Panc1 (cell line): ENCODE data around the gene ARMC3. TPM values are rescaled to one million over a fixed set of nuclear protein-coding genes. Genes with fewer than 3 reads are reported as not detected.

ENCODE experiments used
- ATAC-seq: fragments of 200-7000 bp; cut with Tn5 transposase; 2 replicates; pipeline ENCODE4 v1.9.1; 2020; ENCODE audit warnings: mild to moderate bottlenecking, moderate library complexity
- BruUV-seq: library from RNA; stranded (reverse); fragments of 400-500 nt; replicated peaks from 2 replicates; lab custom pipeline; 2021; lab: Mats Ljungman, UMichigan
- CTCF ChIA-PET: fragments of 300-600 bp; sonication (Branson Sonifier 250); formaldehyde crosslinking; loops from one replicate; lab custom pipeline; 2022; ENCODE audit warnings: antibody characterized with exemption; lab: Charles Lee
- POLR2A ChIA-PET: fragments of 300-600 bp; sonication (Branson Sonifier 250); formaldehyde crosslinking; loops from one replicate; lab custom pipeline; 2022; ENCODE audit warnings: antibody characterized with exemption; lab: Charles Lee
- DNase-seq: peaks from one replicate; pipeline ENCODE4 v3.0.0-alpha.2; 2010; ENCODE audit warnings: low read depth, low spot score
- H3K27ac ChIP-seq: 2 replicates; pipeline ENCODE4 v1.5.1; 2011; ENCODE audit warnings: mild to moderate bottlenecking, low read length, inconsistent platforms
- H3K27me3 ChIP-seq: fragments of 200-500 bp; sonication (Bioruptor generic); 2 replicates; pipeline ENCODE4 v1.6.0; 2014; ENCODE audit warnings: low read length, inconsistent platforms; ENCODE audit not compliant: control insufficient read depth, insufficient read depth
- H3K36me3 ChIP-seq: fragments of 200-500 bp; sonication (Bioruptor generic); 2 replicates; pipeline ENCODE4 v1.5.1; 2014; ENCODE audit warnings: inconsistent platforms, mild to moderate bottlenecking, low read length, moderate library complexity; ENCODE audit not compliant: control insufficient read depth, insufficient read depth
- H3K4me1 ChIP-seq: 2 replicates; pipeline ENCODE4 v1.5.1; 2011; ENCODE audit warnings: inconsistent platforms, mild to moderate bottlenecking, low read length, moderate library complexity; ENCODE audit not compliant: control insufficient read depth, insufficient read depth
- H3K4me3 ChIP-seq, 2 experiments: 2 replicates each; pipeline ENCODE4 v1.5.1; 2011 to 2012; ENCODE audit warnings: low read depth in 2 of 2, low read length in 2 of 2, mild to moderate bottlenecking in 2 of 2, inconsistent platforms in 1 of 2, moderate library complexity in 1 of 2
- H3K9me3 ChIP-seq: fragments of 200-500 bp; sonication (Bioruptor generic); 2 replicates; pipeline ENCODE4 v1.5.1; 2014; ENCODE audit warnings: low read depth, mild to moderate bottlenecking, inconsistent platforms, low read length, moderate library complexity; ENCODE audit not compliant: control insufficient read depth, insufficient read depth
- POLR2AphosphoS5 ChIP-seq: IDR thresholded peaks from 2 replicates; pipeline ENCODE4 v1.6.1; 2012; ENCODE audit warnings: mild to moderate bottlenecking, low read depth, low read length, moderate library complexity
- SIN3A ChIP-seq: IDR thresholded peaks from 2 replicates; pipeline ENCODE4 v1.6.1; 2012; ENCODE audit warnings: low read depth, mild to moderate bottlenecking, low read length, moderate library complexity, borderline replicate concordance; ENCODE audit not compliant: insufficient read depth
- TCF7L2 ChIP-seq: IDR thresholded peaks from 2 replicates; pipeline ENCODE4 v1.6.1; 2011; ENCODE audit warnings: mild to moderate bottlenecking, low read depth, low read length, inconsistent platforms
- in situ Hi-C: cut with HindIII; loops from 2 replicates; pipeline ENCODE4 v1.10.0; 2016; ENCODE audit warnings: low sequenced_read_pairs, low pct_unique_long_range_greater_than_20kb
- intact Hi-C: fragments of 100-400 bp; cut with micrococcal nuclease; formaldehyde crosslinking; loops from one replicate; pipeline ENCODE4 v1.10.0; 2022; ENCODE audit not compliant: unreplicated experiment
- total RNA-seq: library from RNA; stranded (reverse); gene quantifications from one replicate; pipeline ENCODE4 v1.2.1, GENCODE V29; 2021; ENCODE audit not compliant: unreplicated experiment
- TF ChIP-seq, protein P1 (sequence below), 2 experiments: IDR thresholded peaks; 2 replicates each; pipeline ENCODE4 v1.6.1; 2011 to 2012; ENCODE audit warnings: low read depth in 2 of 2, control low read depth in 1 of 2, low read length in 1 of 2, mild to moderate bottlenecking in 1 of 2, moderate library complexity in 1 of 2; ENCODE audit not compliant: insufficient read depth in 1 of 2
- TF ChIP-seq, protein P2 (sequence below): fragments of 450-650 bp; IDR thresholded peaks from 2 replicates; pipeline ENCODE4 v1.5.1; 2017; ENCODE audit warnings: mild to moderate bottlenecking

ARMC3 gene
- total RNA-seq, 1 experiment from 2014 or later, result 1.0 TPM

DNA sequence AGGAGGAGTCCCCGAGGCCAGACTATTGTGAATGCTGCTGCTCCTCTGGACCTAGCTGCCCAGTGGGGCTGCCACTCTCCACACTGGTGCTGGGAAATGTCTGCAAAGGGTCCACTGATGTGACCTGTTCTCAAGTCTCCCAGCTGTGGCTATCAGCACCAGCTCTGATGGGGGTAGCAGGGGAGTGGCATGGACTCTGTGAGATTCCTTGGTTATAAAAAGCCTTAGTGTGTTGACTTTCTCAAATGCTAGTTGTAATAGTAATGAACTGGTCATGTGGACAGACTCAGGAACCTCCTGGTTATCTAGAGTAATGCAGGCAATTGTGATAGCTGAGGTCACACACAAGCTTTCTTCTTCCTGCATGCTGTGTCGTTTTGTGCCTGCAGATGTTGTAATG is 34.1 kb upstream of the ARMC3 start:
- BruUV-seq, result no TSS peak
- Histone ChIP-seq H3K4me3 (no peak overlapping the region), H3K27ac (no peak overlapping the region), H3K27me3 (no peaks in the 10 kb centered on the region), H3K4me1 (no peaks in the 10 kb centered on the region), H3K36me3 (no peaks in the 10 kb centered on the region), H3K9me3 (no peaks in the 10 kb centered on the region)
- CTCF ChIA-PET, result no interaction called here
- TF ChIP-seq POLR2AphosphoS5, result no peak
- no peak for TF ChIP-seq SIN3A
- TF ChIP-seq TCF7L2, result no peak
- TF ChIP-seq, protein P1, sequence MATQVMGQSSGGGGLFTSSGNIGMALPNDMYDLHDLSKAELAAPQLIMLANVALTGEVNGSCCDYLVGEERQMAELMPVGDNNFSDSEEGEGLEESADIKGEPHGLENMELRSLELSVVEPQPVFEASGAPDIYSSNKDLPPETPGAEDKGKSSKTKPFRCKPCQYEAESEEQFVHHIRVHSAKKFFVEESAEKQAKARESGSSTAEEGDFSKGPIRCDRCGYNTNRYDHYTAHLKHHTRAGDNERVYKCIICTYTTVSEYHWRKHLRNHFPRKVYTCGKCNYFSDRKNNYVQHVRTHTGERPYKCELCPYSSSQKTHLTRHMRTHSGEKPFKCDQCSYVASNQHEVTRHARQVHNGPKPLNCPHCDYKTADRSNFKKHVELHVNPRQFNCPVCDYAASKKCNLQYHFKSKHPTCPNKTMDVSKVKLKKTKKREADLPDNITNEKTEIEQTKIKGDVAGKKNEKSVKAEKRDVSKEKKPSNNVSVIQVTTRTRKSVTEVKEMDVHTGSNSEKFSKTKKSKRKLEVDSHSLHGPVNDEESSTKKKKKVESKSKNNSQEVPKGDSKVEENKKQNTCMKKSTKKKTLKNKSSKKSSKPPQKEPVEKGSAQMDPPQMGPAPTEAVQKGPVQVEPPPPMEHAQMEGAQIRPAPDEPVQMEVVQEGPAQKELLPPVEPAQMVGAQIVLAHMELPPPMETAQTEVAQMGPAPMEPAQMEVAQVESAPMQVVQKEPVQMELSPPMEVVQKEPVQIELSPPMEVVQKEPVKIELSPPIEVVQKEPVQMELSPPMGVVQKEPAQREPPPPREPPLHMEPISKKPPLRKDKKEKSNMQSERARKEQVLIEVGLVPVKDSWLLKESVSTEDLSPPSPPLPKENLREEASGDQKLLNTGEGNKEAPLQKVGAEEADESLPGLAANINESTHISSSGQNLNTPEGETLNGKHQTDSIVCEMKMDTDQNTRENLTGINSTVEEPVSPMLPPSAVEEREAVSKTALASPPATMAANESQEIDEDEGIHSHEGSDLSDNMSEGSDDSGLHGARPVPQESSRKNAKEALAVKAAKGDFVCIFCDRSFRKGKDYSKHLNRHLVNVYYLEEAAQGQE (IDR thresholded peaks at IDR 0.05; ENCODE audit: insufficient read depth in 1 of 2, low read depth in 2 of 2, low read length in 1 of 2), result no peak
- TF ChIP-seq, protein P2, sequence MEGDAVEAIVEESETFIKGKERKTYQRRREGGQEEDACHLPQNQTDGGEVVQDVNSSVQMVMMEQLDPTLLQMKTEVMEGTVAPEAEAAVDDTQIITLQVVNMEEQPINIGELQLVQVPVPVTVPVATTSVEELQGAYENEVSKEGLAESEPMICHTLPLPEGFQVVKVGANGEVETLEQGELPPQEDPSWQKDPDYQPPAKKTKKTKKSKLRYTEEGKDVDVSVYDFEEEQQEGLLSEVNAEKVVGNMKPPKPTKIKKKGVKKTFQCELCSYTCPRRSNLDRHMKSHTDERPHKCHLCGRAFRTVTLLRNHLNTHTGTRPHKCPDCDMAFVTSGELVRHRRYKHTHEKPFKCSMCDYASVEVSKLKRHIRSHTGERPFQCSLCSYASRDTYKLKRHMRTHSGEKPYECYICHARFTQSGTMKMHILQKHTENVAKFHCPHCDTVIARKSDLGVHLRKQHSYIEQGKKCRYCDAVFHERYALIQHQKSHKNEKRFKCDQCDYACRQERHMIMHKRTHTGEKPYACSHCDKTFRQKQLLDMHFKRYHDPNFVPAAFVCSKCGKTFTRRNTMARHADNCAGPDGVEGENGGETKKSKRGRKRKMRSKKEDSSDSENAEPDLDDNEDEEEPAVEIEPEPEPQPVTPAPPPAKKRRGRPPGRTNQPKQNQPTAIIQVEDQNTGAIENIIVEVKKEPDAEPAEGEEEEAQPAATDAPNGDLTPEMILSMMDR, result no peak
- ATAC-seq (no peak), DNase-seq (no peak)
- POLR2A ChIA-PET, result no interaction called here
- in situ Hi-C loops (no loop called here), intact Hi-C loops (no loop called here)

GRCh38 chr10:22894714-22895113 is 33.1 kb upstream of the ARMC3 start:
- ChIA-PET POLR2A (no interaction called here), CTCF (no interaction called here)
- BruUV-seq, result no TSS peak

More at GRCh38 chr10:22894714-22895113, 33.1 kb upstream of the ARMC3 start:
- Histone ChIP-seq H3K36me3 (no peaks in the 10 kb centered on the region), H3K4me3 (no peak overlapping the region), H3K27ac (no peak overlapping the region), H3K9me3 (no peaks in the 10 kb centered on the region), H3K27me3 (no peaks in the 10 kb centered on the region), H3K4me1 (no peaks in the 10 kb centered on the region)
- in situ Hi-C loops (no loop called here), intact Hi-C loops (no loop called here)
- ATAC-seq (no peak), DNase-seq (no peak)
- TF ChIP-seq, protein P2, result no peak
- TF ChIP-seq, protein P1 (IDR thresholded peaks at IDR 0.05; ENCODE audit: insufficient read depth in 1 of 2, low read depth in 2 of 2, low read length in 1 of 2), result no peak
- TF ChIP-seq TCF7L2 (no peak), SIN3A (no peak), POLR2AphosphoS5 (no peak)
